ENCODE measurements around the gene FKBP8. TPM values are rescaled to one million over a fixed set of nuclear protein-coding genes. Genes with fewer than 3 reads are reported as not detected.
A peak's percentile ranks its signal among the peaks of the same experiment; 100 is the strongest.

Gene FKBP8
- total RNA-seq, 1 experiment from 2014 or later = 243 TPM

DNA sequence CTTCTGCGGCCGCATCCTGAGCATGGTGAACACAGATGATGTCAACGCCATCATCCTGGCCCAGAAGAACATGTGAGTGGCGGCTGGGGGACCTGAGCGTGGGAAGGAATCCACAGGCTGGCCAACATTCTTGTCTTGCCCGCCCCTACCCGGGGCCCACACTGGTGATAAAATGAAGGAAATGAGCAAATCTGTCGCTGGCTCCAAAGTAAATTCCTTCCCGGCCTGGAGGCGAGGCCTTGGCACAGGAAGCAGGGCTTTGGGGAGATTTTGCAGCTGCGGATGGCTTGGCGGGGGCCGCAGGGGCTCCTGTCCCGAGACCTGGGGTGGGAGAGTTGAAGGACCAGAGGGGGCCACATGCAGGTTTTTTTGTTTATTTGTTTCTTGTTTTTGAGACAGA, 18.7 kb upstream of the FKBP8 start:
- no peaks in the 10 kb centered on the region for H3K9me2 ChIP-seq (replicated peaks; ENCODE audit: low read length)
- no peak for TF ChIP-seq EZH2 (IDR thresholded peaks at IDR 0.05; ENCODE audit: low read length, unreplicated experiment)
- no peak for TF ChIP-seq EZH2phosphoT487 (IDR thresholded peaks at IDR 0.05; ENCODE audit: borderline replicate concordance, low read length)
- TF ChIP-seq, protein P1, sequence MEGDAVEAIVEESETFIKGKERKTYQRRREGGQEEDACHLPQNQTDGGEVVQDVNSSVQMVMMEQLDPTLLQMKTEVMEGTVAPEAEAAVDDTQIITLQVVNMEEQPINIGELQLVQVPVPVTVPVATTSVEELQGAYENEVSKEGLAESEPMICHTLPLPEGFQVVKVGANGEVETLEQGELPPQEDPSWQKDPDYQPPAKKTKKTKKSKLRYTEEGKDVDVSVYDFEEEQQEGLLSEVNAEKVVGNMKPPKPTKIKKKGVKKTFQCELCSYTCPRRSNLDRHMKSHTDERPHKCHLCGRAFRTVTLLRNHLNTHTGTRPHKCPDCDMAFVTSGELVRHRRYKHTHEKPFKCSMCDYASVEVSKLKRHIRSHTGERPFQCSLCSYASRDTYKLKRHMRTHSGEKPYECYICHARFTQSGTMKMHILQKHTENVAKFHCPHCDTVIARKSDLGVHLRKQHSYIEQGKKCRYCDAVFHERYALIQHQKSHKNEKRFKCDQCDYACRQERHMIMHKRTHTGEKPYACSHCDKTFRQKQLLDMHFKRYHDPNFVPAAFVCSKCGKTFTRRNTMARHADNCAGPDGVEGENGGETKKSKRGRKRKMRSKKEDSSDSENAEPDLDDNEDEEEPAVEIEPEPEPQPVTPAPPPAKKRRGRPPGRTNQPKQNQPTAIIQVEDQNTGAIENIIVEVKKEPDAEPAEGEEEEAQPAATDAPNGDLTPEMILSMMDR (conservative IDR thresholded peaks at IDR 0.05; ENCODE audit: low read depth, low read length) = no peak
- ChIA-PET CTCF (no interaction called here), POLR2A (ENCODE audit: unreplicated experiment) (no interaction called here)
- H3K36me3 ChIP-seq (ENCODE audit: low read depth, low read length) = peaks cover 6% of the 10 kb centered on the region; the same call in 1 of the 2 replicates
- DNase-seq (no peak), ATAC-seq (no peak)
- no peaks in the 10 kb centered on the region for H3K27me3 ChIP-seq (ENCODE audit: low read length)
- peaks cover 24% of the 10 kb centered on the region for H3K79me2 ChIP-seq (ENCODE audit: low read length)
- no peak overlapping the region for H3K4me2 ChIP-seq (ENCODE audit: low read length)
- H3F3A ChIP-seq (ENCODE audit: low read length, unreplicated experiment) = no peaks in the 10 kb centered on the region
- no peak overlapping the region for H3K27ac ChIP-seq (ENCODE audit: low read length)
- no peak overlapping the region for H3K4me3 ChIP-seq (ENCODE audit: low read length)
- no peaks in the 10 kb centered on the region for H3K9me3 ChIP-seq (ENCODE audit: low read length)
- no TSS peak for BruUV-seq (replicated peaks)
- peaks cover 10% of the 10 kb centered on the region; the same call in 1 of the 2 replicates for H3K4me1 ChIP-seq (ENCODE audit: insufficient read depth, low read length)
- intact Hi-C loops (cut with micrococcal nuclease) = no loop called here
- no peaks in the 10 kb centered on the region for H4K20me1 ChIP-seq (ENCODE audit: low read length)
- no peak overlapping the region for H3K9ac ChIP-seq (ENCODE audit: low read length)
- H2AFZ ChIP-seq (ENCODE audit: low read length) = no peak overlapping the region

DNA sequence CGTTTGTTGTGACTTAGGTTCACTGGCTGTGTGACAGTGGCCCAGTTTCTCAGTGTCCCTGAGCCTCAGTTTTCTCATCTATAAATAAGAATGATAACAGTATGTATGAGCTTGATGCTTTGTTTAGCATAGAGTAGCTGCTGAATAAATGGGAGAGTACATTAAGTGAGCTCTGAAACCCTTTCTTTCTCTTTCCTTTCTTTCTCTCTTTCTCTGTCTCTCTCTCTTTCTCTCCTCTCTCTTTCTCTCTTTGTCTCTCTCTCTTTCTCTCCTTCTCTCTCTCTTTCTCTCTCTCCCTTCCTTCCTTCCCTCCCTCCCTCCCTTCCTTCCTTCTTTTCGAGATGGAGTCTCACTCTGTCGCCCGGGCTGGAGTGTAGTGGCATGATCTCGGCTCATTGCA, 16.3 kb upstream of the FKBP8 start:
- Histone ChIP-seq H3F3A (ENCODE audit: low read length, unreplicated experiment) (no peaks in the 10 kb centered on the region), H3K79me2 (ENCODE audit: low read length) (peaks cover 24% of the 10 kb centered on the region), H2AFZ (ENCODE audit: low read length) (no peak overlapping the region), H3K9me2 (replicated peaks; ENCODE audit: low read length) (no peaks in the 10 kb centered on the region), H3K4me3 (ENCODE audit: low read length) (no peak overlapping the region), H3K9me3 (ENCODE audit: low read length) (no peaks in the 10 kb centered on the region), H3K27ac (ENCODE audit: low read length) (no peak overlapping the region), H3K27me3 (ENCODE audit: low read length) (no peaks in the 10 kb centered on the region), H3K4me2 (ENCODE audit: low read length) (peak overlapping the region; percentile 90), H3K36me3 (ENCODE audit: low read depth, low read length) (no peaks in the 10 kb centered on the region), H3K9ac (ENCODE audit: low read length) (no peak overlapping the region), H3K4me1 (ENCODE audit: insufficient read depth, low read length) (peaks cover 12% of the 10 kb centered on the region; the same call in 1 of the 2 replicates), H4K20me1 (ENCODE audit: low read length) (no peaks in the 10 kb centered on the region)
- BruUV-seq (replicated peaks) = no TSS peak
- ChIA-PET CTCF (no interaction called here), POLR2A (ENCODE audit: unreplicated experiment) (no interaction called here)
- intact Hi-C loops (cut with micrococcal nuclease) = loop anchor here (5.0 kb wide), 1 partner anchor 37 kb away; the partner anchor contains the start of gene ELL
- no peak for DNase-seq
- ATAC-seq = no peak
- TF ChIP-seq EZH2phosphoT487 (IDR thresholded peaks at IDR 0.05; ENCODE audit: borderline replicate concordance, low read length) (no peak), EZH2 (IDR thresholded peaks at IDR 0.05; ENCODE audit: low read length, unreplicated experiment) (no peak)
- TF ChIP-seq, protein P1 (conservative IDR thresholded peaks at IDR 0.05; ENCODE audit: low read depth, low read length) = no peak

DNA sequence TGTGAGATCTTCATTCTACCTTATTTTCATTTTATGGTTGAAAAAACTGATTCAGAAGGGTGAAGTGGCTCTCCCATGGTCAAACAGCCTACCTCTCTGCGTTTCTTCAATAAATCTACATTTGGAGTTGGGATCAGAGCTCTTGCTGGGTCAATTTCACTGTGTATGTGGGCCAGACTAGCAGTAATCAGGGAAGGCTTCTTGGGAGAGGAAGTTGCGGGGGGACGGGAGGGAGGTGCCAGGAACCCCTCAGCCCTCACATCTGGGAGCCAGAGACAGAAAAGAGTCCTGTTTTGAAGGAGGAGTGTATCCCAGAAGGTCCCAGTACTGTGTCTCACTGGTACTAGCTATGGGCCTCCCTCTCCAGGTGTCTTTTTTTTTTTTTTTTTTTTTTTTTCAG, 15.2 kb upstream of the FKBP8 start:
- peaks cover 12% of the 10 kb centered on the region; the same call in 1 of the 2 replicates for H3K4me1 ChIP-seq (ENCODE audit: insufficient read depth, low read length)
- H3K79me2 ChIP-seq (ENCODE audit: low read length) = peaks cover 24% of the 10 kb centered on the region
- no peaks in the 10 kb centered on the region for H3K9me2 ChIP-seq (replicated peaks; ENCODE audit: low read length)
- no peaks in the 10 kb centered on the region for H3K9me3 ChIP-seq (ENCODE audit: low read length)
- H3K9ac ChIP-seq (ENCODE audit: low read length) = peak overlapping the region; percentile 92
- no peak for DNase-seq
- intact Hi-C loops (cut with micrococcal nuclease) = loop anchor here (5.0 kb wide), 1 partner anchor 36 kb away; the partner anchor contains the start of gene ELL
- ChIA-PET POLR2A (ENCODE audit: unreplicated experiment) (interaction anchor here (0.6 kb wide), 2 partner anchors 30 to 819 kb away, joined by 11 to 19 read pairs; partner anchors contain the start of gene REX1BD), CTCF (interaction anchor here (0.7 to 1.6 kb wide), 3 partner anchors 31 to 70 kb away, joined by 3 to 5 read pairs (median 3); no protein-coding TSS in a partner anchor)
- no peak for ATAC-seq
- H3F3A ChIP-seq (ENCODE audit: low read length, unreplicated experiment) = no peaks in the 10 kb centered on the region
- no peak for TF ChIP-seq EZH2 (IDR thresholded peaks at IDR 0.05; ENCODE audit: low read length, unreplicated experiment)
- TF ChIP-seq, protein P1 (conservative IDR thresholded peaks at IDR 0.05; ENCODE audit: low read depth, low read length) = no peak
- TF ChIP-seq EZH2phosphoT487 (IDR thresholded peaks at IDR 0.05; ENCODE audit: borderline replicate concordance, low read length) = no peak
- H3K36me3 ChIP-seq (ENCODE audit: low read depth, low read length) = no peaks in the 10 kb centered on the region
- H3K27ac ChIP-seq (ENCODE audit: low read length) = no peak overlapping the region
- no TSS peak for BruUV-seq (replicated peaks)
- peak overlapping the region; percentile 90 for H3K4me2 ChIP-seq (ENCODE audit: low read length)
- no peak overlapping the region for H2AFZ ChIP-seq (ENCODE audit: low read length)
- H3K27me3 ChIP-seq (ENCODE audit: low read length) = no peaks in the 10 kb centered on the region
- peak overlapping the region; percentile 82 for H3K4me3 ChIP-seq (ENCODE audit: low read length)
- H4K20me1 ChIP-seq (ENCODE audit: low read length) = no peaks in the 10 kb centered on the region

All from PC-3 (cell line).